Hepatocyte (in vitro differentiated cells): Measurements from ENCODE around the gene LGALS9C.
"Not testable (repeated sequence)": the region's sequence is repeated elsewhere in the genome, so short reads cannot be mapped to it uniquely, and the experiment has no call there.

Experiments used
- EZH2phosphoT487 ChIP-seq: fragments of 200-600 bp; sonication (generic); IDR thresholded peaks from one replicate; pipeline ENCODE4 v1.6.1; 2018; ENCODE audit warnings: antibody characterized with exemption, mild to moderate bottlenecking, low read depth, moderate library complexity; ENCODE audit not compliant: unreplicated experiment, severe bottlenecking
- TF ChIP-seq, protein P1 (sequence below): fragments of 200-600 bp; sonication (generic); IDR thresholded peaks from 2 replicates; pipeline ENCODE4 v1.5.1; 2016; ENCODE audit warnings: antibody characterized with exemption, mild to moderate bottlenecking; ENCODE audit not compliant: poor library complexity

DNA sequence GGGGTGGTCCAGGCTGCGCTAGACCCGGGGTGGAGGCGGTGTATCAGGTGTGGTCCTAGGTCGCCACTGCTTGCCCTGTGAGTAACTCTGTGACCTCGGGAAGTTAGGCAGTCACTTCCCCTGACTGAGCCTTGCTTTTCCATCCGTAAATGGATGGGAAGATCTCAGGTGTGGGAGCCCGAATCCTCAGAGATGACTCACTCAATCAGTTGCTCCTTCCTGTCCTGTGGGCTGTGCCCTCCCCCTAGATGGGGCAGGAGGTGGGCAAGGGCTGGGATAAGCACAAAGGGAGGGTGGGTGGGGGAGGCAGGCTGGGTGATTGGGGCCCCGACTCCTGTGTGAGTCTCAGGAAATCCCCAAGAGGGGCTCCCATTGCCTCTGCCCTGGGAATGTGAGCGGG, 44.4 kb upstream of the LGALS9C start:
- TF ChIP-seq, protein P1, sequence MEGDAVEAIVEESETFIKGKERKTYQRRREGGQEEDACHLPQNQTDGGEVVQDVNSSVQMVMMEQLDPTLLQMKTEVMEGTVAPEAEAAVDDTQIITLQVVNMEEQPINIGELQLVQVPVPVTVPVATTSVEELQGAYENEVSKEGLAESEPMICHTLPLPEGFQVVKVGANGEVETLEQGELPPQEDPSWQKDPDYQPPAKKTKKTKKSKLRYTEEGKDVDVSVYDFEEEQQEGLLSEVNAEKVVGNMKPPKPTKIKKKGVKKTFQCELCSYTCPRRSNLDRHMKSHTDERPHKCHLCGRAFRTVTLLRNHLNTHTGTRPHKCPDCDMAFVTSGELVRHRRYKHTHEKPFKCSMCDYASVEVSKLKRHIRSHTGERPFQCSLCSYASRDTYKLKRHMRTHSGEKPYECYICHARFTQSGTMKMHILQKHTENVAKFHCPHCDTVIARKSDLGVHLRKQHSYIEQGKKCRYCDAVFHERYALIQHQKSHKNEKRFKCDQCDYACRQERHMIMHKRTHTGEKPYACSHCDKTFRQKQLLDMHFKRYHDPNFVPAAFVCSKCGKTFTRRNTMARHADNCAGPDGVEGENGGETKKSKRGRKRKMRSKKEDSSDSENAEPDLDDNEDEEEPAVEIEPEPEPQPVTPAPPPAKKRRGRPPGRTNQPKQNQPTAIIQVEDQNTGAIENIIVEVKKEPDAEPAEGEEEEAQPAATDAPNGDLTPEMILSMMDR = not testable (repeated sequence)
- TF ChIP-seq EZH2phosphoT487 = not testable (repeated sequence)
